ENCODE measurements around the gene CAMTA1. TPM values are rescaled to one million over a fixed set of nuclear protein-coding genes. Genes with fewer than 3 reads are reported as not detected.

Gene CAMTA1
- total RNA-seq, 1 experiment from 2014 or later = 82.2 TPM

DNA sequence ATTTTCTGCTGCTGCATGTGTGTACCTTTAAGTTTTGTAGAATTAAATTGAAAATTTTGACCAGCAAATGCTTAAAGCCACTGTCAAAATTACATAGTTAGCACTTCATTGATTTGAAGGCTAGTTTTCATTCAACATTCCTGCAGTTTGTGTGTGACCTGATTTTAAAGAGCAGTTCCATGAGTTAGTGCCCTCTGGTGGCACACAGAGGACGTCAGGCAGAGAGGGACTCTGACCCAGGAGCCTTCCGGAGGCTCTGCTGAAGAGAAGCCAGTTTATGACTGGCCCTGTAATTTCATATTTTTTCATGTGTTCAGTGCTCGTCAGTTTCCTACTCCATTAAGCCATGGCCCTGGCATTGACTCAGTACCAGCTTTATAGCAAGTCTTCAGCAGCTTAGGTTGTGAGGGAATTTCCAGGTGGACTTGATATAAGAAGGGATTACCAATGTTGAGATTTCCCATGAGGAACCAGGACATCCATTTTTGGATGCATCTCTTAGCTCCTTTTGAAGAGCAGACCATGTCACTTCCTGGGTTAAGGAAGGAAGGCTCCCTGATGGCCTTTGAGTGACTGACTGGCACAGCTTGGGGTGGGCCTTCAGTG lies 104.7 kb downstream of the CAMTA1 start:
- TF ChIP-seq CTCF (IDR thresholded peaks at IDR 0.05) (peak; percentile 88), POLR2AphosphoS5 (IDR thresholded peaks at IDR 0.05; ENCODE audit: low read depth, low read length) (no peak)
- in situ Hi-C loops (cut with HindIII; ENCODE audit: low pct_unique_long_range_greater_than_20kb, low sequenced_read_pairs) = no loop called here
- intact Hi-C loops (cut with micrococcal nuclease; ENCODE audit: unreplicated experiment) = loop anchor here (1.0 to 10.0 kb wide), 3 partner anchors 75 to 170 kb away; no protein-coding TSS in a partner anchor
- Histone ChIP-seq H3K36me3 (ENCODE audit: control insufficient read depth, insufficient read depth, low read length) (no peaks in the 10 kb centered on the region), H3K4me1 (ENCODE audit: control insufficient read depth, insufficient read depth, low read length) (no peaks in the 10 kb centered on the region), H3K27ac (ENCODE audit: low read length) (no peak overlapping the region), H3K9me3 (ENCODE audit: control insufficient read depth, insufficient read depth, low read depth, low read length) (no peaks in the 10 kb centered on the region), H3K4me3 (ENCODE audit: low read depth in 2 of 2, low read length in 2 of 2) (no peak overlapping the region), H3K27me3 (ENCODE audit: control insufficient read depth, insufficient read depth, low read length) (no peaks in the 10 kb centered on the region)
- ChIA-PET CTCF (interaction anchor here (1.0 kb wide), 1 partner anchor 18 kb away, joined by 3 read pairs; no protein-coding TSS in a partner anchor), POLR2A (interaction anchor here (0.7 kb wide), 1 partner anchor 68 kb away, joined by 5 read pairs; no protein-coding TSS in a partner anchor)
- ATAC-seq (peak; percentile 90), DNase-seq (ENCODE audit: low read depth, low spot score) (peak; percentile 39)
- no TSS peak for BruUV-seq (replicated peaks)

- ChIA-PET POLR2A (no interaction called here), CTCF (interaction anchor here (1.0 kb wide), 1 partner anchor 19 kb away, joined by 3 read pairs; no protein-coding TSS in a partner anchor)
- Histone ChIP-seq H3K36me3 (ENCODE audit: control insufficient read depth, insufficient read depth, low read length) (no peaks in the 10 kb centered on the region), H3K4me3 (ENCODE audit: low read depth in 2 of 2, low read length in 2 of 2) (no peak overlapping the region), H3K4me1 (ENCODE audit: control insufficient read depth, insufficient read depth, low read length) (no peaks in the 10 kb centered on the region), H3K9me3 (ENCODE audit: control insufficient read depth, insufficient read depth, low read depth, low read length) (no peaks in the 10 kb centered on the region), H3K27me3 (ENCODE audit: control insufficient read depth, insufficient read depth, low read length) (no peaks in the 10 kb centered on the region), H3K27ac (ENCODE audit: low read length) (no peak overlapping the region)
- in situ Hi-C loops (cut with HindIII; ENCODE audit: low pct_unique_long_range_greater_than_20kb, low sequenced_read_pairs) (no loop called here), intact Hi-C loops (cut with micrococcal nuclease; ENCODE audit: unreplicated experiment) (loop anchor here (1.0 to 5.0 kb wide), 2 partner anchors 98 to 170 kb away; no protein-coding TSS in a partner anchor)
- no peak for DNase-seq (ENCODE audit: low read depth, low spot score)
- no peak for ATAC-seq
- TF ChIP-seq TCF7L2 (IDR thresholded peaks at IDR 0.05; ENCODE audit: low read depth, low read length) (no peak), CTCF (IDR thresholded peaks at IDR 0.05) (no peak), POLR2AphosphoS5 (IDR thresholded peaks at IDR 0.05; ENCODE audit: low read depth, low read length) (no peak), SIN3A (IDR thresholded peaks at IDR 0.05; ENCODE audit: borderline replicate concordance, insufficient read depth, low read depth, low read length) (no peak)
- TF ChIP-seq, protein P1, sequence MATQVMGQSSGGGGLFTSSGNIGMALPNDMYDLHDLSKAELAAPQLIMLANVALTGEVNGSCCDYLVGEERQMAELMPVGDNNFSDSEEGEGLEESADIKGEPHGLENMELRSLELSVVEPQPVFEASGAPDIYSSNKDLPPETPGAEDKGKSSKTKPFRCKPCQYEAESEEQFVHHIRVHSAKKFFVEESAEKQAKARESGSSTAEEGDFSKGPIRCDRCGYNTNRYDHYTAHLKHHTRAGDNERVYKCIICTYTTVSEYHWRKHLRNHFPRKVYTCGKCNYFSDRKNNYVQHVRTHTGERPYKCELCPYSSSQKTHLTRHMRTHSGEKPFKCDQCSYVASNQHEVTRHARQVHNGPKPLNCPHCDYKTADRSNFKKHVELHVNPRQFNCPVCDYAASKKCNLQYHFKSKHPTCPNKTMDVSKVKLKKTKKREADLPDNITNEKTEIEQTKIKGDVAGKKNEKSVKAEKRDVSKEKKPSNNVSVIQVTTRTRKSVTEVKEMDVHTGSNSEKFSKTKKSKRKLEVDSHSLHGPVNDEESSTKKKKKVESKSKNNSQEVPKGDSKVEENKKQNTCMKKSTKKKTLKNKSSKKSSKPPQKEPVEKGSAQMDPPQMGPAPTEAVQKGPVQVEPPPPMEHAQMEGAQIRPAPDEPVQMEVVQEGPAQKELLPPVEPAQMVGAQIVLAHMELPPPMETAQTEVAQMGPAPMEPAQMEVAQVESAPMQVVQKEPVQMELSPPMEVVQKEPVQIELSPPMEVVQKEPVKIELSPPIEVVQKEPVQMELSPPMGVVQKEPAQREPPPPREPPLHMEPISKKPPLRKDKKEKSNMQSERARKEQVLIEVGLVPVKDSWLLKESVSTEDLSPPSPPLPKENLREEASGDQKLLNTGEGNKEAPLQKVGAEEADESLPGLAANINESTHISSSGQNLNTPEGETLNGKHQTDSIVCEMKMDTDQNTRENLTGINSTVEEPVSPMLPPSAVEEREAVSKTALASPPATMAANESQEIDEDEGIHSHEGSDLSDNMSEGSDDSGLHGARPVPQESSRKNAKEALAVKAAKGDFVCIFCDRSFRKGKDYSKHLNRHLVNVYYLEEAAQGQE (IDR thresholded peaks at IDR 0.05; ENCODE audit: insufficient read depth in 1 of 2, low read depth in 2 of 2, low read length in 1 of 2) = no peak
- no TSS peak for BruUV-seq (replicated peaks)
Observed at GRCh38 chr1:6890686-6891085, 105.4 kb downstream of the CAMTA1 start.
